H1 (cell line): ENCODE measurements around the gene PHACTR1.
A peak's percentile ranks its signal among the peaks of the same experiment; 100 is the strongest.

Source experiments
- BCL11A ChIP-seq, 2 experiments: IDR thresholded peaks; one replicate each; pipeline ENCODE4 v1.6.1; 2011; ENCODE audit warnings: low read depth in 2 of 2, low read length in 2 of 2, mild to moderate bottlenecking in 2 of 2
- CTCF ChIP-seq, 3 experiments: IDR thresholded peaks; 1 replicate in 2 of 3; 2 replicates in 1 of 3; pipeline versions ENCODE4 v1.5.1 to v1.6.1; 2011; ENCODE audit warnings: low read length in 3 of 3, mild to moderate bottlenecking in 3 of 3, inconsistent platforms in 2 of 3, low read depth in 1 of 3, moderate library complexity in 1 of 3; ENCODE audit not compliant: insufficient read depth in 1 of 3; ENCODE audit errors: control extremely low read depth in 1 of 3
- EGR1 ChIP-seq: IDR thresholded peaks from 2 replicates; pipeline ENCODE4 v1.6.1; 2011; ENCODE audit warnings: low read depth, low read length, borderline replicate concordance
- POLR2A ChIP-seq, 2 experiments: IDR thresholded peaks; 1 replicate in 1 of 2; 2 replicates in 1 of 2; pipeline ENCODE4 v1.6.1; 2011; ENCODE audit warnings: low read depth in 2 of 2, low read length in 2 of 2, mild to moderate bottlenecking in 2 of 2; ENCODE audit errors: control extremely low read depth in 1 of 2

GRCh38 chr6:12844284-12845223 is 128.0 kb downstream of the PHACTR1 start:
- TF ChIP-seq CTCF (IDR thresholded peaks at IDR 0.05; ENCODE audit: control extremely low read depth in 1 of 3, insufficient read depth in 1 of 3, low read depth in 1 of 3, low read length in 3 of 3) (peak in 2 of 3 experiments; percentile 41 to 78; a peak in 2 of 4 replicates), POLR2A (IDR thresholded peaks at IDR 0.05; ENCODE audit: control extremely low read depth in 1 of 2, low read depth in 2 of 2, low read length in 2 of 2) (no peak), EGR1 (no peak), BCL11A (IDR thresholded peaks at IDR 0.05; ENCODE audit: low read depth in 2 of 2, low read length in 2 of 2) (no peak)
